Sciatic nerve (tissue), 2 donors: ENCODE results near the gene CCL18. TPM values are rescaled to one million over a fixed set of nuclear protein-coding genes. Genes with fewer than 3 reads are reported as not detected.
"Not testable (repeated sequence)": the region's sequence is repeated elsewhere in the genome, so short reads cannot be mapped to it uniquely, and the experiment has no call there.

Experiments used
- ATAC-seq: fragments of 200-7000 bp; cut with Tn5 transposase; one replicate; pipeline ENCODE4 v1.9.1; 2020; ENCODE audit warnings: mild to moderate bottlenecking, moderate library complexity
- DNase-seq: peaks from one replicate; pipeline ENCODE4 v3.0.0-alpha.2; 2020; ENCODE audit warnings: low spot score
- intact Hi-C: fragments of 100-400 bp; cut with DNase I; formaldehyde crosslinking; loops from one replicate; pipeline ENCODE4 v1.14.2; 2022
- total RNA-seq: library from RNA; stranded (reverse); fragmentation: NEBNext Ultra II Directional; extraction: Animal tissue kit (Norgen Biotek cat#: 25700); gene quantifications from one replicate; pipeline ENCODE4 v1.2.1, GENCODE V29; 2021
- donor health status: DM: no; HTN: no; CAD: no.
- donor health status: DM: no; HTN: no; CAD: no.

CCL18 gene, protein sequence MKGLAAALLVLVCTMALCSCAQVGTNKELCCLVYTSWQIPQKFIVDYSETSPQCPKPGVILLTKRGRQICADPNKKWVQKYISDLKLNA
- 58.8 TPM for total RNA-seq

DNA sequence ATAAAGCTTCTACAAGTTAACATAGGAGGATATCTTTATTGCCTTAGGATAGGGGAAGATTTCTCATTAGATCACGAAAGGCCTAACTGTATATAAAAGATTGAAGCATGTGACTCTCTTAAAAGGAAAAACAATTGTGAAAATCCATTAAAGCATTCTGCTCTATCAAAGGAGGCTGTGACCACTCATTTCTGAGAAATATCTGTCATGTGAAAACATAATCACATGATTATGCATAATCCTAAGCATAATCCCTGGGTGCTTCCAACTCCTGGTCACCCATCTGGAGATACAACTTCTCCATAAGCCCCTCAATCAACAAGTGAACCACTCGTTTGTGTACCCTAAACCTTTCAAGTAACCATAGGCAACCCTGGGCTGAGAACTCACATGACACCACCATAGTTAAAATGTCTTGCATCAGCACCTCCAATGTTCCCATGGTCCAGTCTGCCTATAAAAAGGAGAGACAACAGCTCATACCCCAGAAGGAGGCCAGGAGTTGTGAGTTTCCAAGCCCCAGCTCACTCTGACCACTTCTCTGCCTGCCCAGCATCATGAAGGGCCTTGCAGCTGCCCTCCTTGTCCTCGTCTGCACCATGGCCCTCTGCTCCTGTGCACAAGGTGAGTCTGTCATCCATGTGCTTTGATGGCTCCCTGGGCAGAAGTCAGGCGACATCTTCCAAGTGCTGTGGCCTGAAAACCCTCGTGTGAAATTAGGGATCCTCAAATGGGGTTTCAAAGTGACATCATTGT is at the start of gene CCL18:
CCL18 (plus strand) TSS at position 487 of the 756 bp plus-strand sequence; CDS start at position 558, 71 bp downstream.
- no peak for DNase-seq
- intact Hi-C loops: no loop called here

DNA sequence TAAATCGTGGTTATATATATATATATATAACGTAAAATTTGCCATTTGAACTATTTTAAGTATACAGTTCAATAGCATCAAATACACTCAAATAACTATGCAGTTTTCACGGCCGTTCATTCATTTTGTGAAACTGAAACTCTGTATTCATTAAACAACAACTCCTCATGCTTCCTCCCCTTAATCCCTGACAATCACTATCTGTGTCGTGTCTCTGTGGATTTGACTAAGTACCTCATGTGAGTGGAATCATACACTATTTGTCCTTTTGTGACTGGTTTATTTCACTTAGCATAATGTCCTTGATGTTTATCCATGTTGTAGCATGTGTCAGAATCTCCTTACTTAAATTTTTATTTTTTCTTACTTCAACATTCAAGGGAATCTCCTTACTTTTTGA is 49.1 kb upstream of the CCL18 start:
- ATAC-seq: no peak
- intact Hi-C loops: no loop called here

More for the DNA sequence above, at the start of gene CCL18:
- ATAC-seq: no peak

DNA sequence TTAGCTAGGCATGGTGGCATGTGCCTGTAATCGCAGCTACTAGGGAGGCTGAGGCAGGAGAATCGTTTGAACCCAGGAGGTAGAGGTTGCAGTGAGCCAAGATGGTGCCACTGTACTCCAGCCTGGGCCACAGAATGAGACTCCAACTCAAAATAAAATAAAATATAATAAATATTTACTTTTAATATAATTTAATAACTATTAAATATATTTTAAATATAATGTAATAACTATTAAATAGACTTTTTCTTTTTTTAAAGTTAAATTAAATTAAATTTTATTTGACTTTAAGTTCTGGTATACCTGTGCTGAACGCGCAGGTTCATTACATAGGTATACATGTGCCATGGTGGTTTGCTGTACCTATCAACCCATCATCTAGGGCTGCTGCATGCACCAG is 48.2 kb upstream of the CCL18 start:
- intact Hi-C loops, ATAC-seq: not testable (repeated sequence)

More for the DNA sequence above, 49.1 kb upstream of the CCL18 start:
- DNase-seq: no peak

DNA sequence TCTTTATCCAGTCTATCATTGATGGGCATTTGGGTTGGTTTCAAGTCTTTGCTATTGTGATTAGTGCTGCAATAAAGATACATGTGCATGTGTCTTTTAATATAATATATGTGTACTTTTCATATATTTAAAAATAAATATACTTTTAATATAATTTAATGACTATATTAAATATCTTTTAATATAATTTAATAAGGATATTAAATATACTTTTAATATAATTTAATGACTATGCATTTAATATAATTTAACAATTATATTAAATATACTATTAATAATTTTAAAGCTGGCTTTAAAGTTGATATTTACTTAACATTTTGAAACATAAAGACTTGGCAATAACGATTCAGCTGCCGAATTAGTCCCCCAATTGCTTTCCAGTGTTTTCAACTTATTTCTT is 47.5 kb upstream of the CCL18 start:
- ATAC-seq: no peak
- DNase-seq: no peak
- intact Hi-C loops: no loop called here

More for the DNA sequence above, 48.2 kb upstream of the CCL18 start:
- DNase-seq: not testable (repeated sequence)

GRCh38 chr17:36017799-36018198 is 46.3 kb upstream of the CCL18 start, which contains the start of gene CCL23:
TSS of gene CCL23 (minus strand) at chr17:36017972. CDS start at chr17:36017897, 75 bp downstream.
- ATAC-seq: peak; percentile 17
- intact Hi-C loops: no loop called here
- no peak for DNase-seq

DNA sequence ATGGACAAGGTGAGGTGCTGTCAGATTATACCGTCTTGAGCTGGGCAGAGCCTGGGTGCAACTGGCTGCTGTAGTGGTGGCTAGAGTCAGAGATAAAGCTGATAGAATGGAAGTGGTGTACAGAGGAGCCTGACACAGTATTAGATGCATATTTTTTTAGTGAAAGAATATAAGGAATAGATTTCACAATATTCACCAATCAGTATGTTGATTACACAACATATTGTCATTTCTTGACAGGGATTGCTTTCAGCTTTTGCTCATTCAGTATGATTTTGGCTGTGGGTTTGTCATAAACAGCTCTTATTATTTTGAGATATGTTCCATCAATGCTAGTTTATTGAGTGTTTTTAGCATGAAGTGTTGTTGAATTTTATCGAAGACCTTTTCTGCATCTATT is 44.6 kb upstream of the CCL18 start:
- intact Hi-C loops: no loop called here
- ATAC-seq (no peak), DNase-seq (no peak)

- ATAC-seq: no peak
- intact Hi-C loops: no loop called here
- no peak for DNase-seq
These were observed 39.8 kb upstream of the CCL18 start for GRCh38 chr17:36024106-36024869.

DNA sequence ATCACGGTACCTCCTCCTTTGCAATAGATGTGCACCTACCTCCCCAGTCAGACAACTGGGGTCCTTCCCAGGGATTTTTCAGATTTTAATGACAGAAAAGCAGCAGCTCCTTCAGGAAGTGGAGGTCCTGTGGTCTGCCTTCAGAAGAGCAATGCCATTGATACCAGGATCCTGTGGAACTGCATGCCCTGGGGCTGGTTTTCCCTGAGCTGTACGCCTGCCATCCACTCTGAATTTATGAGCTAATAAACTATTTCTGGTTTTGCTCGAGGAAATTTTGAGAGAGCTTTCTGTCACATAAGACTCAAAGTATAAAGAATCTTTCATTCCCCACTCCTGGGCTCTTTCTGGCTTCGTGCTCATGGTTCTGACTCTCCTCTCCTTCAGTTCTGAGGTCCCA is 36.3 kb upstream of the CCL18 start:
- intact Hi-C loops: no loop called here
- DNase-seq: no peak
- no peak for ATAC-seq

- DNase-seq (no peak), ATAC-seq (no peak)
- intact Hi-C loops: no loop called here
These were observed 33.1 kb upstream of the CCL18 start for GRCh38 chr17:36030956-36031355.

DNA sequence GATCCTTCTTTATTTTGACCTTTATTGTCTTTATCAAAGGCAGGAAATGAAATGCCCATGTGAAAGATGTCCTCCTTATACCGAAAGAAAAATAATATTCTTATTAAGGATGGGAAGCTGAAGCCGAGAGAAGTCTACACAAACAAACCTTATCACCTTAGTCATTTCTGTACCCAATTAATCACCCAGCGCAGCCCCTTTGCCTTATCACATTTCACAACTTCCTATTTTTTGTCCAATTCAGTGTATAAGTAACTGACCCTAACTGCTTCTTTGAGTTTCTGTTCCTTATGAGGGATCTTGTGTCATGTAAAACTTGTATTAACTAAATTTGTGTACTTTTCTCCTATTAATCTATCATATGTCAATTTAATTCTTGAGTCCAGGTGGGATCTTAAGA is 29.9 kb upstream of the CCL18 start:
- ATAC-seq: no peak
- intact Hi-C loops: no loop called here
- no peak for DNase-seq

- intact Hi-C loops: no loop called here
- DNase-seq: no peak
- no peak for ATAC-seq
These were observed 27.8 kb upstream of the CCL18 start for GRCh38 chr17:36036235-36036634.

DNA sequence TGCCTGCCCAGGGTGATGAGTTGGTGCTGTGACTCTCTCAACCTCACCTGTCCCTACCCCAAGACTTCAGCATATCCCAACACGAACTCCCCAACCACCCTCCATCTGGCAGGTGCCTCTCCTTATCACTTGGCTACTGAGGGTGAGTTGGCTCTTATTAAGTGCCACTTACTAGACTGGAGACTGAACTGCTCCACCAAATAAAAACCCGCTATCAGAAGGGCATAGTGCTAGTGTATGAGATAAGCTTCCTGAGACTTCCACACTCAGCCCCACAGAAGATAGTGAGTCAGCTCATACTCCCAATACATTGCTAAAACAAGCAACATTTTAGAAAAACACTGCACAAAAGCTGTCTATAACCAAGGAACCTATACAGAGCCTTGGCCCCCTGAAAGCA is 16.0 kb upstream of the CCL18 start:
- no peak for DNase-seq
- intact Hi-C loops: no loop called here
- no peak for ATAC-seq

- no peak for ATAC-seq
- intact Hi-C loops: no loop called here
These were observed 14.4 kb upstream of the CCL18 start for GRCh38 chr17:36049643-36050042.

GRCh38 chr17:36055171-36055570 is 8.9 kb upstream of the CCL18 start:
- intact Hi-C loops: no loop called here
- ATAC-seq: no peak
- DNase-seq: no peak

More at GRCh38 chr17:36049643-36050042, 14.4 kb upstream of the CCL18 start:
- no peak for DNase-seq

DNA sequence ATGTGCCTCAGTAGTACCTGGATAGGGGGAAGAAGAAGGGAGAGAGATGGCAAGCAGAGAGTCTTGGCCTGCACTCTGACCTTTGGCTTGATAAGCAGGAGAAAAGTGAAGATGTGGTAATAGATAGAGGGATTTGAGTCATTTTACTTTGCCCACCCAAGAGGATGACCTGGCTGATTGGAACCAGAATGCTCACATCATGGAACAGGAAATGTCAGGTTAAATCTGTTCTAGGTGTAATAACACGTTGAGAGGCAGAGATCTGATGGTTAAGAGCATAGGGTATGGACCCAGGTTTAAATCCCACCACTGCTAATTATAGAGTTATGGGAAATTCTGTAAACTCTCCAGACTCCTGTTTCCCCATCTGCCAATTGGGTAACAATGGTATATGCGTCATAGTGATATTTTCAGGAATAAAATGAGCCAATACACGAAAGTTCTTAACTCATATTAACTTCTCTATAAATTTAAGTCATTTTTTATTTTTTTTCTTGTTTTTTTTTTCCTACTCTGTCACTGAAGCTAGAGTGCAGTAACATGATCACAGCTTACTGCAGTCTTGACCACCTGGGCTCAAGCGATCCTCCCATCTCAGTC is 8.1 kb upstream of the CCL18 start:
- ATAC-seq (no peak), DNase-seq (no peak)
- intact Hi-C loops: no loop called here

DNA sequence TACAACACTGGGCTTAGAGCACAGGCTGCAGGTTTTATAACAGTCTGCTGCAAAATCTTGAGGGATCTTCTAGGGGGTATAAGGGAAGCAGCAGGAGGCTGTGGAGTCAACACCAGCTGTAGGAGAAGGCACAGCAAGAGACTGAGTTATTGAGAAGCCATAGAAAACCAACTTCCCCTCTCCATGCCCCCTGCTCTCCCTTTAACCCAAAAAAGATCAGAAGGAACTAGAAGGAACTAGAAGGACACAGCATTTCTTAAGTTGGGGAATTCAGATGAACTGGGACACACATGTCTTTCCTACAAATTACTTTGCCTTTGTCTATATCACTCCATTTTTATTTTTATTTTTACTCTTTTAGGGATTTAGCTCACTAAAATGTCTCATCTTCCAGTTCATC is 6.2 kb upstream of the CCL18 start:
- intact Hi-C loops: no loop called here
- ATAC-seq (no peak), DNase-seq (no peak)

DNA sequence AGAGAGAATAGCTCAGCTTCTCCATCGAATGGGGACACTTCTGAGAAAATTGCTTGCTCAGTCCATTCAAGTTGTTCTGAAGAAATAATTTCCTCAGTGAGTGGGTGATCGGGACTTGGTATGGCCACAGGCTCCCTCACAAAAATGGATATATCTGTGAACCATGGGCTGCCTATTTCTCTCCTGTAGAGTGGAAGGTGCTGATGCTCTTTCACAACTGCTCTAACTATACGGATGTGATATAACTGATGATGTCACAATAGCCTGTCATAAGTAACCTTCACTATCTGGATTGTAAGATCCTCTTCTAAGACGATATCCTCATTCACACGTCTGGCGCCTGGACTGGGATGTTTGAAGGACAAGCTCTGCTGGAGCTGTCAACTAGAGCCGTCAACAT is 4.7 kb upstream of the CCL18 start:
- DNase-seq (no peak), ATAC-seq (no peak)
- intact Hi-C loops: no loop called here

DNA sequence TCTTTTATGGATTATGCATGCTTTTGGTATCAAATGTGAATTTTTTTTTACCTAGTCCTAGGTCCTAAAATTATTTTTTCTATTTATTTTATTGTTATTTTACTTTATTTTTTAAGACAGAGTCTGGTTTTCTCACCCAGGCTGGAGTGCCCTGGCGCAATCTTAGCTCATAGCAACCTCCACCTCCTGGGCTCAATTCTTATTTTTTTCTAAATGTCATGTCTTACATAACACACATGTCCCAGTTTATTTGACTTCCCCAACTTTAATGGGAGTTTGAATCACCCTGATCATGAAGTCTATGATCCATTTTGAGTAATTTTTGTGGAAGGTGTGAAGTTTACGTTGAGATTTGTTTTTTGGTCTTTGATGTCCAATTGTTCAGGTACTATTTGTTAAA is 3.3 kb upstream of the CCL18 start:
- DNase-seq (no peak), ATAC-seq (no peak)
- intact Hi-C loops: no loop called here

DNA sequence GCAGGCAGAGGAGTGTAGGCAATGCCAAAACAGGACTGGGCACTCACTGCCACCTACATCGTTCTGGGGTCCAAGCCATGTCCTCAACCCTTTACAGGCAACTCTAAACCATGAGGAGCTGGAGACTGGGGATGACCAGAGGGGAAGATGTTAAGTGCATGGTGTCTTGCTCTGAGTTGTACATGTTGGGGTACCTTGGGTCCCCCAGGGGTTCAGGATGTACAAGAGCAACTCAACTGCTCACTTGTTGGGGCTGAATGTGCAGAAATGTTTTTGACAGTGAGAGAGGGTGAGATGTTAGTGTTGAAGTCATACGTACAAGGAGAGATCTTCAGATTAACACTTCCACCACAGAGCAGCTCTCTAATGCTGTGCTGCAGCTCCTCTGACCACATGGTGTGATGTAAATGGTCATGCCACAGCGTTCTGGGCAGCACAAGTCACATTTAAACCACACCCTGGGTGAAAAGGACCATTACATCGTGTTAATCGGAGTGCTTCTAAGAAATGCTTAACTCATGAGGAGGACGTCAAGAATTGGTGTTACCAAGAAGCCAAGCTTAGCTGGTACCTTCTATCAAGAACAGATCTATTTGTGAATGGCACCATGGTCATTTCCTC is 2.4 kb downstream of the CCL18 start:
- DNase-seq (no peak), ATAC-seq (peak; percentile 39)
- intact Hi-C loops: loop anchor here (5.0 kb wide), 1 partner anchor 51 kb away; no protein-coding TSS in a partner anchor
